ENCODE results near the gene GJA3. TPM values are rescaled to one million over a fixed set of nuclear protein-coding genes. Genes with fewer than 3 reads are reported as not detected.

Gene GJA3
- total and polyA plus RNA-seq, 2 of the 8 experiments (the other 6 are each of a cell fraction or from before 2014, with no cell fraction given) = 0.12 to 0.60 TPM

DNA sequence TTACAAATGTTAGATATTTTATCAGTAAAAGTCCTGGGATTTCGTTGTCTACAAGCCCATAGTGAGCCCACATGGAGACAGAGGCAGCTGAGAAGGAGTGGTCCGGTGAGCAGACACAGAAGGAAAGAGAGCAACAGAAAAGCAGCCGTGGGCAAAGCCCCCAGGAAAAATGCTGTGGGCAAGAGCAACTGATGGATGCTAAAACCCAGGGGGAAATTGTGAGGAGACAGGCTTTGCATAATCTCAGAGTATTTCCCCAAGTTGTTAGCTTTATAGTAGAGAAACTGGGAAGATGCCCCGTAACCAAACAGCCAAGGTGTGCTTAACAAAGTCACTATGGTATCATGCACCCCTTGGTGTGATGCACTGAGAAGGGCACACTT is 35.1 kb downstream of the GJA3 start (continued):
- TF ChIP-seq, protein P1, sequence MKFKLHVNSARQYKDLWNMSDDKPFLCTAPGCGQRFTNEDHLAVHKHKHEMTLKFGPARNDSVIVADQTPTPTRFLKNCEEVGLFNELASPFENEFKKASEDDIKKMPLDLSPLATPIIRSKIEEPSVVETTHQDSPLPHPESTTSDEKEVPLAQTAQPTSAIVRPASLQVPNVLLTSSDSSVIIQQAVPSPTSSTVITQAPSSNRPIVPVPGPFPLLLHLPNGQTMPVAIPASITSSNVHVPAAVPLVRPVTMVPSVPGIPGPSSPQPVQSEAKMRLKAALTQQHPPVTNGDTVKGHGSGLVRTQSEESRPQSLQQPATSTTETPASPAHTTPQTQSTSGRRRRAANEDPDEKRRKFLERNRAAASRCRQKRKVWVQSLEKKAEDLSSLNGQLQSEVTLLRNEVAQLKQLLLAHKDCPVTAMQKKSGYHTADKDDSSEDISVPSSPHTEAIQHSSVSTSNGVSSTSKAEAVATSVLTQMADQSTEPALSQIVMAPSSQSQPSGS (IDR thresholded peaks at IDR 0.05; ENCODE audit: low read length) = no peak
